Measurements from ENCODE around the gene KIAA1958.

GRCh38 chr9:112479221-112479620, 7.4 kb upstream of the KIAA1958 start:
- TF ChIP-seq POLR2A (IDR thresholded peaks at IDR 0.05) (no peak), POLR2AphosphoS5 (IDR thresholded peaks at IDR 0.05) (no peak), EP300 (IDR thresholded peaks at IDR 0.05) (no peak)
- TF ChIP-seq, protein P1, sequence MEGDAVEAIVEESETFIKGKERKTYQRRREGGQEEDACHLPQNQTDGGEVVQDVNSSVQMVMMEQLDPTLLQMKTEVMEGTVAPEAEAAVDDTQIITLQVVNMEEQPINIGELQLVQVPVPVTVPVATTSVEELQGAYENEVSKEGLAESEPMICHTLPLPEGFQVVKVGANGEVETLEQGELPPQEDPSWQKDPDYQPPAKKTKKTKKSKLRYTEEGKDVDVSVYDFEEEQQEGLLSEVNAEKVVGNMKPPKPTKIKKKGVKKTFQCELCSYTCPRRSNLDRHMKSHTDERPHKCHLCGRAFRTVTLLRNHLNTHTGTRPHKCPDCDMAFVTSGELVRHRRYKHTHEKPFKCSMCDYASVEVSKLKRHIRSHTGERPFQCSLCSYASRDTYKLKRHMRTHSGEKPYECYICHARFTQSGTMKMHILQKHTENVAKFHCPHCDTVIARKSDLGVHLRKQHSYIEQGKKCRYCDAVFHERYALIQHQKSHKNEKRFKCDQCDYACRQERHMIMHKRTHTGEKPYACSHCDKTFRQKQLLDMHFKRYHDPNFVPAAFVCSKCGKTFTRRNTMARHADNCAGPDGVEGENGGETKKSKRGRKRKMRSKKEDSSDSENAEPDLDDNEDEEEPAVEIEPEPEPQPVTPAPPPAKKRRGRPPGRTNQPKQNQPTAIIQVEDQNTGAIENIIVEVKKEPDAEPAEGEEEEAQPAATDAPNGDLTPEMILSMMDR (IDR thresholded peaks at IDR 0.05): no peak

All from sigmoid colon (tissue), 4 donors.